PFSK-1 (cell line): ENCODE measurements around the gene ACTR6.

Source experiments
- FOXP2 ChIP-seq: optimal IDR thresholded peaks from 2 replicates; pipeline ENCODE3; 2011; ENCODE audit warnings: borderline replicate concordance, control low read depth, inconsistent platforms; ENCODE audit not compliant: insufficient read depth; ENCODE audit errors: extremely low read length, extremely low read depth
- POLR2AphosphoS5 ChIP-seq: IDR thresholded peaks from 2 replicates; pipeline ENCODE4 v1.6.1; 2012; ENCODE audit warnings: low read depth, mild to moderate bottlenecking, control low read depth, low read length, moderate library complexity
- REST ChIP-seq, 2 experiments: IDR thresholded peaks; 2 replicates each; pipeline versions ENCODE4 v1.6.1 to v1.8.0; 2011 to 2012; ENCODE audit warnings: low read depth in 2 of 2, low read length in 2 of 2, control low read depth in 1 of 2, inconsistent platforms in 1 of 2, mild to moderate bottlenecking in 1 of 2, moderate library complexity in 1 of 2; ENCODE audit not compliant: insufficient read depth in 1 of 2
- SIN3A ChIP-seq: IDR thresholded peaks from 2 replicates; pipeline ENCODE4 v1.6.1; 2012; ENCODE audit warnings: mild to moderate bottlenecking, low read length, moderate library complexity, borderline replicate concordance; ENCODE audit not compliant: insufficient read depth
- TAF1 ChIP-seq: IDR thresholded peaks from 2 replicates; pipeline ENCODE4 v1.6.1; 2012; ENCODE audit warnings: low read length, control low read depth, borderline replicate concordance; ENCODE audit not compliant: insufficient read depth

Gene ACTR6

DNA sequence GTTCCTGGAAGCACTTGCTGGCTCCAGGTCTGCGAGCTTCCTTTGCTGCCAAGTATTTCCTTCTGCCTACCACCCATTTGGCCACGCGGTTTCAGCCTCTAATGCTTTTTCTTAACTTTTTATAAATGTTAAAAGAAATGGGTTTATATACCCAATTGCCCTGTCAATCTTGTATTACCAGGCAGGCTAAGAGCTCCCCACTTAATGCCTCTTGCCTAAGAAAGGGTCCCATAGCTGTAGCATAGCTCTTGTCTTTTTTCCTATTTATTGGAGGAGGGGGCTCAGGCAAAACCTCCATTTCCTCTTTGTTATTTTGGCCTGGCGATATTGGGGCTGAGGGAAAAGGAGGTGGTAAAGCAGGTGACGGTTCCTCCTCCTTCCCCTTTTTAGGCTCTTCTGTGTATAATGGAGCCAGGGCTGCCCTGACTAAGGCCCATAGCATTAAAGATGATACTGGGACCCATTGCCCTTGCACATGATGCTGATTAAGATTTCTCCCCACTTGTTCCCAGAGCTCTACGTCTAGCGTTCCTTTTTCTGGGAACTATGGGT, 36.4 kb upstream of the ACTR6 start:
- TF ChIP-seq FOXP2 = no peak
- TF ChIP-seq TAF1 = peak; percentile 42; the same call in 1 of the 2 replicates

DNA sequence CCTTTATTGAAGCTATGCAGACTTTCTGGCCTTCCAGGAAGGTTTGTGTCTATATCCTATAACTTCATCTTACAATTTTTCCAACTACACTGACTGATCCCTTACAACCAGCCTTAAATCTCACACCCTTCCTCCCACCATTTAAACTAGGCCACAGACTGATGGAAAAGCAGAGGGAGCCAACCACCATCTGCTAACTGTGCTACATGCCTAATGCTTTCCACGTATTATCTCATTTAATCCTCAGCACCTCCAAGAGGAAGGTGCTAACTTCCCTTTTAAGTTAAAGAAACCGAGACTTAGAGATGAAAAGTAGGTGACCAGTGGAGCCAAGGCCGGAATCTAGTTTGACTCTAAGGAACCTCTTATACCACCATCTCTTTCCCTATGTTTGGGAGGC, 35.3 kb upstream of the ACTR6 start:
- no peak for TF ChIP-seq TAF1
- no peak for TF ChIP-seq SIN3A

GRCh38 chr12:100166232-100166631, 34.4 kb upstream of the ACTR6 start:
- no peak for TF ChIP-seq TAF1
- TF ChIP-seq SIN3A = no peak
- TF ChIP-seq REST (IDR thresholded peaks at IDR 0.05; ENCODE audit: insufficient read depth in 1 of 2, low read depth in 2 of 2, low read length in 2 of 2) = no peak
- no peak for TF ChIP-seq FOXP2
- TF ChIP-seq POLR2AphosphoS5 = no peak

DNA sequence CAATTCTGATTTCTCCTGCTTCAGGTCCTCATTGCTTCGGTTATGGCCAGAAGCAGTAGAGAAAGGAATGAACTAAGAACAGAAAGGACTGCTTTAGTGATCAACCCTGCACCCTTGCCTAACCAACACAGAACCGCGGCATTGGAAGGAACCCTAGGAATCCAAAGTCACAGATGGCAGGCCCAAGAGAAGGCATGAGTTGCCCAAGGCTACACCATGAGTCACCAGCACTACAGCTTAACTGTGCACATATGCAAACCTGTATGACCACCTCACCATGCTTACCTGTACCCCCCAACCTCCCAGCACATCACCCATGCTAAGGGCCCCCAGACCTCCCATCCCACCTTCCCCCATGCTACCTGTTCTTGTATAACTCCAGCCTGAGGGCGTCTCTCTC, 32.1 kb upstream of the ACTR6 start:
- TF ChIP-seq FOXP2 (no peak), SIN3A (no peak), TAF1 (no peak), POLR2AphosphoS5 (no peak), REST (IDR thresholded peaks at IDR 0.05; ENCODE audit: insufficient read depth in 1 of 2, low read depth in 2 of 2, low read length in 2 of 2) (no peak)

DNA sequence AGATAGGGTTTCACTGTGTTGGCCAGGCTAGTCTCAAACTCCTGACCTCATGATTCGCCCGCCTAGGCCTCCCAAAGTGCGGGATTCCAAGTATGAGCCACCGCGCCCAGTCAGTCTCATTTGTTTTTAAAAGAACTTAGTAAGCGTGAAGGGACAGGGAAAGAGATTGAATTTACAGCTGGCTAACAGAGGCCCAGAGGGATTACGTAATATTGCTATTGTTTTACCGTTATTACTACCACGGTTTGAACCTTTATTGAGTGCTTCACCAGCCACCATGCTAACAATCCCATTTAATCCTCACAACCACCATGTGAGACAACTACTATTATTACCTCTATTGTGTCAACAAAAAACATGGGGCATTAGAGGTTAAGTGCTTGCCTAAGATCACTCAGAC, 31.3 kb upstream of the ACTR6 start:
- TF ChIP-seq REST (IDR thresholded peaks at IDR 0.05; ENCODE audit: insufficient read depth in 1 of 2, low read depth in 2 of 2, low read length in 2 of 2) (no peak), SIN3A (no peak), FOXP2 (no peak), POLR2AphosphoS5 (no peak), TAF1 (no peak)

GRCh38 chr12:100170313-100170858, 30.2 kb upstream of the ACTR6 start:
- TF ChIP-seq SIN3A = no peak
- no peak for TF ChIP-seq REST (IDR thresholded peaks at IDR 0.05; ENCODE audit: insufficient read depth in 1 of 2, low read depth in 2 of 2, low read length in 2 of 2)
- TF ChIP-seq TAF1 = no peak
- no peak for TF ChIP-seq POLR2AphosphoS5
- TF ChIP-seq FOXP2 = no peak
